K562 (cell line): ENCODE measurements around the gene RYR3. TPM values are rescaled to one million over a fixed set of nuclear protein-coding genes. Genes with fewer than 3 reads are reported as not detected.

ENCODE experiments used
- ATAC-seq: fragments of 200-7000 bp; cut with Tn5 transposase; 3 replicates; pipeline ENCODE4 v1.9.1; 2020; ENCODE audit warnings: moderate library complexity
- BruUV-seq: library from RNA; stranded (reverse); fragments of 400-500 nt; replicated peaks from 2 replicates; lab custom pipeline; 2021; lab: Mats Ljungman, UMichigan
- CTCF ChIA-PET: fragments of 300-600 bp; formaldehyde crosslinking; extraction: SDS; loops from one replicate; lab custom pipeline; 2021; ENCODE audit warnings: low intra/inter-chr PET ratio; lab: Yijun Ruan, JAX
- POLR2A ChIA-PET: fragments of 300-600, 350-650 bp; sonication (Branson Sonifier 250); formaldehyde crosslinking; extraction: SDS; loops from one replicate; lab custom pipeline; 2021; ENCODE audit warnings: antibody characterized with exemption, inconsistent platforms; lab: Yijun Ruan, JAX
- DNase-seq, 4 experiments: peaks; one replicate each; pipeline versions ENCODE4 v3.0.0 to v3.0.0-alpha.2; 2011 to 2018; ENCODE audit warnings: low spot score in 3 of 4, mixed read lengths in 3 of 4; ENCODE audit errors: extremely low read depth in 1 of 4
- FAIRE-seq: peaks from 2 replicates; lab custom pipeline; 2011; peaks lifted over from hg19 to GRCh38; lab: Jason Lieb, UNC
- H2AFZ ChIP-seq: 2 replicates; pipeline ENCODE4 v1.6.0; 2011; ENCODE audit warnings: low read depth, low read length, control low read depth, inconsistent platforms
- H3K27ac ChIP-seq: fragments of 200-600 bp; 3 replicates; pipeline ENCODE4 v1.8.0; 2011; ENCODE audit warnings: low read depth, mild to moderate bottlenecking, control low read depth, inconsistent platforms, low read length, moderate library complexity, mixed read lengths; ENCODE audit errors: extremely low read depth
- H3K27me3 ChIP-seq, 2 experiments: fragments of 300-600 bp in 1 of 2; 2 replicates in 1 of 2; 3 replicates in 1 of 2; pipeline versions ENCODE4 v1.6.0 to v1.8.0; 2011; ENCODE audit warnings: inconsistent platforms in 2 of 2, low read length in 2 of 2, mild to moderate bottlenecking in 1 of 2, mixed read lengths in 1 of 2, moderate library complexity in 1 of 2; ENCODE audit not compliant: control insufficient read depth in 2 of 2, insufficient read depth in 2 of 2
- H3K36me3 ChIP-seq: fragments of 300-600 bp; 3 replicates; pipeline ENCODE4 v1.8.0; 2011; ENCODE audit warnings: mild to moderate bottlenecking, low read length, inconsistent platforms; ENCODE audit not compliant: control insufficient read depth, insufficient read depth
- H3K4me1 ChIP-seq, 2 experiments: fragments of 200-600 bp in 1 of 2; replicated peaks in 1 of 2; 2 replicates in 1 of 2; 3 replicates in 1 of 2; pipeline versions ENCODE4 v1.5.1 to v1.8.0; 2011; ENCODE audit warnings: inconsistent platforms in 2 of 2, low read length in 2 of 2, mild to moderate bottlenecking in 1 of 2, mixed read lengths in 1 of 2, moderate library complexity in 1 of 2; ENCODE audit not compliant: control insufficient read depth in 2 of 2, insufficient read depth in 2 of 2
- H3K4me2 ChIP-seq: 2 replicates; pipeline ENCODE4 v1.6.1; 2011; ENCODE audit warnings: low read length, control low read depth, inconsistent platforms, mixed read lengths; ENCODE audit not compliant: insufficient read depth
- H3K4me3 ChIP-seq: fragments of 200-600 bp; sonication (generic), shearing (Covaris generic); 2 replicates; pipeline ENCODE4 v1.5.1; 2016; ENCODE audit warnings: control low read depth, inconsistent platforms
- H3K79me2 ChIP-seq: fragments of 200-600 bp; 3 replicates; pipeline ENCODE4 v1.8.0; 2011; ENCODE audit warnings: low read length, inconsistent platforms; ENCODE audit not compliant: control insufficient read depth, insufficient read depth
- H3K9ac ChIP-seq, 2 experiments: 2 replicates each; pipeline versions ENCODE4 v1.6.0 to v1.6.1; 2011; ENCODE audit warnings: low read depth in 2 of 2, low read length in 2 of 2, control low read depth in 1 of 2, inconsistent platforms in 1 of 2, mild to moderate bottlenecking in 1 of 2, mixed read lengths in 1 of 2; ENCODE audit not compliant: insufficient read depth in 1 of 2
- H3K9me1 ChIP-seq: one replicate; pipeline ENCODE4 v1.6.0; 2011; ENCODE audit warnings: inconsistent platforms, mild to moderate bottlenecking, low read length, moderate library complexity; ENCODE audit not compliant: control insufficient read depth, insufficient read depth
- H3K9me3 ChIP-seq: replicated peaks from 2 replicates; pipeline ENCODE4 v1.5.1; 2011; ENCODE audit warnings: low read depth, low read length, inconsistent platforms; ENCODE audit not compliant: control insufficient read depth, insufficient read depth
- H4K20me1 ChIP-seq: replicated peaks from 2 replicates; pipeline ENCODE4 v1.6.1; 2011; ENCODE audit warnings: low read length, inconsistent platforms, mixed read lengths; ENCODE audit not compliant: control insufficient read depth, insufficient read depth
- BRD9 ChIP-seq: fragments of 450-650 bp; IDR thresholded peaks from 2 replicates; pipeline ENCODE4 v1.6.1; 2018; ENCODE audit warnings: low read depth; ENCODE audit not compliant: partially characterized antibody
- E2F6 ChIP-seq, 2 experiments: IDR thresholded peaks; 2 replicates each; pipeline ENCODE4 v1.6.1; 2011; ENCODE audit warnings: borderline replicate concordance in 1 of 2, control low read depth in 1 of 2, low read depth in 1 of 2, low read length in 1 of 2, mild to moderate bottlenecking in 1 of 2, mixed read lengths in 1 of 2, moderate library complexity in 1 of 2; ENCODE audit not compliant: insufficient read depth in 1 of 2, insufficient read length in 1 of 2, poor library complexity in 1 of 2, severe bottlenecking in 1 of 2; ENCODE audit errors: extremely low read depth in 1 of 2
- ETV5 ChIP-seq: sonication (generic); formaldehyde crosslinking; IDR thresholded peaks from 2 replicates; pipeline ENCODE4 v1.4.0; 2020; ENCODE audit warnings: low read depth, mild to moderate bottlenecking, missing genetic modification reagents
- FOXK2 ChIP-seq, 2 experiments: fragments of 450-650 bp; IDR thresholded peaks in 1 of 2; conservative IDR thresholded peaks in 1 of 2; 2 replicates each; pipeline ENCODE4 v1.6.1; 2016; ENCODE audit warnings: low read depth in 2 of 2, mild to moderate bottlenecking in 1 of 2
- GTF2B ChIP-seq: IDR thresholded peaks from 2 replicates; pipeline ENCODE4 v1.6.1; 2011; ENCODE audit not compliant: insufficient read length; ENCODE audit errors: extremely low read depth
- HDGF ChIP-seq: fragments of 450-650 bp; IDR thresholded peaks from 2 replicates; pipeline ENCODE4 v1.6.1; 2016
- LCOR ChIP-seq: sonication (generic); formaldehyde crosslinking; IDR thresholded peaks from 2 replicates; pipeline ENCODE4 v1.8.0; 2022; ENCODE audit warnings: mild to moderate bottlenecking, missing genetic modification reagents
- MNT ChIP-seq, 2 experiments: fragments of 450-650 bp; conservative IDR thresholded peaks; 2 replicates each; pipeline ENCODE4 v1.6.1; 2017; ENCODE audit warnings: mild to moderate bottlenecking in 2 of 2, moderate library complexity in 2 of 2
- NFRKB ChIP-seq: fragments of 450-650 bp; IDR thresholded peaks from 2 replicates; pipeline ENCODE4 v1.6.1; 2016; ENCODE audit warnings: low read depth
- OTX1 ChIP-seq: fragments of 450-650 bp; formaldehyde crosslinking; IDR thresholded peaks from 2 replicates; pipeline ENCODE4 v1.4.0; 2022; ENCODE audit warnings: mild to moderate bottlenecking
- RAD21 ChIP-seq, 2 experiments: fragments of 250-450 bp in 1 of 2; fragments of 450-650 bp in 1 of 2; sonication (Bioruptor Pico) in 1 of 2; formaldehyde crosslinking in 1 of 2; IDR thresholded peaks in 1 of 2; conservative IDR thresholded peaks in 1 of 2; 2 replicates each; pipeline versions ENCODE4 v1.4.0 to v1.8.0; 2020 to 2022; ENCODE audit warnings: mild to moderate bottlenecking in 2 of 2, moderate library complexity in 1 of 2
- SNAPC5 ChIP-seq: fragments of 250-450 bp; sonication (Bioruptor Pico); IDR thresholded peaks from 2 replicates; pipeline ENCODE4 v1.8.0; 2021; ENCODE audit warnings: moderate library complexity, mild to moderate bottlenecking, inconsistent platforms
- ZBTB34 ChIP-seq: fragments of 250-450 bp; sonication (Bioruptor Pico); IDR thresholded peaks from 2 replicates; pipeline ENCODE4 v1.8.0; 2021; ENCODE audit warnings: mild to moderate bottlenecking, moderate library complexity
- ZBTB43 ChIP-seq: sonication (generic); formaldehyde crosslinking; IDR thresholded peaks from 2 replicates; pipeline ENCODE4 v1.8.0; 2023; ENCODE audit warnings: mild to moderate bottlenecking, missing genetic modification reagents
- ZNF224 ChIP-seq: sonication (generic); formaldehyde crosslinking; IDR thresholded peaks from 2 replicates; pipeline ENCODE4 v1.8.0; 2022; ENCODE audit warnings: mild to moderate bottlenecking, missing genetic modification reagents
- ZNF232 ChIP-seq: sonication (generic); formaldehyde crosslinking; IDR thresholded peaks from 2 replicates; pipeline ENCODE4 v1.8.0; 2022; ENCODE audit warnings: mild to moderate bottlenecking, missing genetic modification reagents
- ZNF274 ChIP-seq: IDR thresholded peaks from 2 replicates; pipeline ENCODE4 v1.6.1; 2011; ENCODE audit warnings: low read depth, mild to moderate bottlenecking, low read length, moderate library complexity, borderline replicate concordance
- WGBS: fragments of 100-300 bp; shearing (Covaris generic); methylation state at CpG from one replicate; pipeline ENCODE4 v1.1.6; 2016; ENCODE audit warnings: low coverage, mixed read lengths; ENCODE audit not compliant: insufficient coverage; ENCODE audit errors: missing lambda C conversion rate; 5-methylcytosine and 5-hydroxymethylcytosine counted together
- in situ Hi-C: fragments of 300-500 bp; cut with MboI; formaldehyde crosslinking; loops from 4 replicates; pipeline ENCODE4 v1.15.0; 2018; ENCODE audit warnings: inconsistent platforms, mixed read lengths
- intact Hi-C: fragments of 100-400 bp; cut with micrococcal nuclease; formaldehyde crosslinking; loops from 2 replicates; pipeline ENCODE4 v1.14.2; 2022
- polyA plus RNA-seq, 8 experiments: library from polyadenylated mRNA; depleted of rRNA in 4 of 8; stranded (reverse) in 5 of 8; unstranded in 3 of 8; fragments of >200 nt; fragmentation: Nextera tagmentation in 2 of 8; fragmentation: Illumina TruSeq in 1 of 8; extraction: Ambion mirVana in 2 of 8; extraction: Trizol in 1 of 8; gene quantifications; 2 replicates each; pipeline versions ENCODE4 v1.2.1 to v1.2.3, GENCODE V29; 2011 to 2014; ENCODE audit warnings: inconsistent platforms in 1 of 8, missing spikeins in 1 of 8
- total RNA-seq, 7 experiments: library from RNA; depleted of rRNA in 6 of 7; stranded (reverse); fragments of >200 nt in 6 of 7; fragmentation: Illumina TruSeq in 2 of 7; extraction: Trizol in 2 of 7; gene quantifications; 2 replicates each; pipeline versions ENCODE4 v1.2.1 to v1.2.3, GENCODE V29; 2011 to 2021; ENCODE audit warnings: low replicate concordance in 1 of 7

The RYR3 gene
- total and polyA plus RNA-seq, 9 of the 15 experiments (the other 6 are each of a cell fraction or from before 2014, with no cell fraction given), result 0.04 TPM; not detected in 8

GRCh38 chr15:33865416-33865815, 554.6 kb downstream of the RYR3 start:
- TF ChIP-seq ZBTB34 (CRISPR knock-in tag) (no peak), RAD21 (CRISPR knock-in tag; conservative IDR thresholded peaks at IDR 0.05 in 1 of 2, IDR thresholded peaks at IDR 0.05 in 1 of 2) (no peak), ZNF224 (CRISPR knock-in tag) (no peak), ZNF232 (CRISPR knock-in tag) (no peak), ETV5 (CRISPR knock-in tag) (no peak), MNT (conservative IDR thresholded peaks at IDR 0.05) (no peak), E2F6 (IDR thresholded peaks at IDR 0.05; ENCODE audit: borderline replicate concordance in 1 of 2, extremely low read depth in 1 of 2, insufficient read depth in 1 of 2, insufficient read length in 1 of 2, low read depth in 1 of 2, low read length in 1 of 2, poor library complexity in 1 of 2, severe bottlenecking in 1 of 2) (no peak), LCOR (CRISPR knock-in tag) (no peak), HDGF (no peak), ZBTB43 (CRISPR knock-in tag) (no peak), GTF2B (no peak), FOXK2 (conservative IDR thresholded peaks at IDR 0.05 in 1 of 2, IDR thresholded peaks at IDR 0.05 in 1 of 2; ENCODE audit: low read depth in 2 of 2) (no peak), ZNF274 (no peak), OTX1 (CRISPR knock-in tag) (no peak), NFRKB (no peak), SNAPC5 (CRISPR knock-in tag) (no peak), BRD9 (no peak)
- no peak for FAIRE-seq
- 3% methylated on average over 6 of the region's 6 CpGs for WGBS
- Histone ChIP-seq H3K9me3 (no peaks in the 10 kb centered on the region), H3K9me1 (no peaks in the 10 kb centered on the region), H3K79me2 (no peaks in the 10 kb centered on the region), H3K4me1 (no peaks in the 10 kb centered on the region), H3K36me3 (no peaks in the 10 kb centered on the region), H3K27me3 (peaks cover 0 to 5% of the 10 kb centered on the region in 2 experiments; a peak in 3 of 5 replicates), H3K4me3 (no peak overlapping the region), H3K27ac (no peak overlapping the region), H4K20me1 (no peaks in the 10 kb centered on the region), H2AFZ (no peak overlapping the region), H3K4me2 (no peak overlapping the region), H3K9ac (no peak overlapping the region)
- intact Hi-C loops (no loop called here), in situ Hi-C loops (no loop called here)
- no TSS peak for BruUV-seq
- CTCF ChIA-PET, result no interaction called here
- ATAC-seq, result no peak
- POLR2A ChIA-PET, result no interaction called here
- DNase-seq, result no peak
